ENCODE results near the gene ULK2.

The ULK2 gene

DNA sequence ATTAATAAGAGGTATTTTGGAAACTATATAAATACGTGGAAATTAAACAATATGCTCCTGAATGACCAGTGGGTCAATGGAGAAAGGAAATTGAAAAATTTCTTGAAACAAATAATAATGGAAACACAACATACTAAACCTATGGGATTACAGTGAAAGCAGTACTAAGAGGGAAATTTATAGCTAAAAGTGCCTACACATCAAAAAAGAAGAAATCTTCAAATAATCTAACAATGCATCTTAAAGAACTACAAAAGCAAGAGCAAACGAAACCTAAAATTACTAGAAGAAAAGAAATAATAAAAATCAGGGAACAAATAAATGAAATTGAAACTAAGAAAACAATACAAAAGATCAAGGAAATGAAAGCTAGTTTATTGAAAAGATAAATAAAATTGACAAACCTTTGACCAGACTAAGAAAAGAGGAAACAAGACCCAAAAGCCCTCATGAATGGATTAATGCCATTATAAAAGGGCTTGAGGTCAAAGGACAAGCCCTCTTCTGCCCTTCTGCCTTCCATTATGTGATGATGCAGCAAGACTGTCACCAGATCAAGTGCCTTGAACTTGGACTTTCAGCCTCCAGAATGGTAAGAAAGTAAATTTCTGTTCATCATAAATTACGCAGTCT is 75.7 kb downstream of the ULK2 start:
- H3K36me3 ChIP-seq (ENCODE audit: control insufficient read depth, insufficient read depth, low read length) = peaks cover 25% of the 10 kb centered on the region
- no peak overlapping the region for H3K9ac ChIP-seq (ENCODE audit: low read length)
- H3K27me3 ChIP-seq (ENCODE audit: control insufficient read depth, insufficient read depth, low read length) = no peaks in the 10 kb centered on the region
- H3K9me3 ChIP-seq (ENCODE audit: control insufficient read depth, insufficient read depth, low read depth, low read length) = 0 out of 2 replicates have a peak, but pooled peaks cover 4% of the 10 kb centered on the region
- H3K27ac ChIP-seq (ENCODE audit: low read depth, low read length) = no peak overlapping the region
- no peaks in the 10 kb centered on the region for H3K4me1 ChIP-seq (ENCODE audit: control insufficient read depth, insufficient read depth, low read length)
- no peak overlapping the region for H3K4me3 ChIP-seq (ENCODE audit: low read depth, low read length)

- Histone ChIP-seq H3K27me3 (ENCODE audit: control insufficient read depth, insufficient read depth, low read length) (no peaks in the 10 kb centered on the region), H3K9ac (ENCODE audit: low read length) (no peak overlapping the region), H3K36me3 (ENCODE audit: control insufficient read depth, insufficient read depth, low read length) (no peaks in the 10 kb centered on the region; the same call in 1 of the 2 replicates), H3K4me1 (ENCODE audit: control insufficient read depth, insufficient read depth, low read length) (no peaks in the 10 kb centered on the region), H3K27ac (ENCODE audit: low read depth, low read length) (no peak overlapping the region), H3K9me3 (ENCODE audit: control insufficient read depth, insufficient read depth, low read depth, low read length) (no peaks in the 10 kb centered on the region), H3K4me3 (ENCODE audit: low read depth, low read length) (no peak overlapping the region)
These were observed 79.9 kb downstream of the ULK2 start for GRCh38 chr17:19787733-19788357.

- Histone ChIP-seq H3K9ac (ENCODE audit: low read length) (no peak overlapping the region), H3K4me1 (ENCODE audit: control insufficient read depth, insufficient read depth, low read length) (no peaks in the 10 kb centered on the region), H3K27me3 (ENCODE audit: control insufficient read depth, insufficient read depth, low read length) (no peaks in the 10 kb centered on the region), H3K36me3 (ENCODE audit: control insufficient read depth, insufficient read depth, low read length) (peaks cover 4% of the 10 kb centered on the region), H3K9me3 (ENCODE audit: control insufficient read depth, insufficient read depth, low read depth, low read length) (no peaks in the 10 kb centered on the region), H3K27ac (ENCODE audit: low read depth, low read length) (no peak overlapping the region), H3K4me3 (ENCODE audit: low read depth, low read length) (no peak overlapping the region)
These were observed 81.9 kb downstream of the ULK2 start for GRCh38 chr17:19785854-19786253.

GRCh38 chr17:19781488-19782458 is 86.0 kb downstream of the ULK2 start:
- H3K4me1 ChIP-seq (ENCODE audit: control insufficient read depth, insufficient read depth, low read length) = no peaks in the 10 kb centered on the region
- H3K27me3 ChIP-seq (ENCODE audit: control insufficient read depth, insufficient read depth, low read length) = no peaks in the 10 kb centered on the region
- H3K36me3 ChIP-seq (ENCODE audit: control insufficient read depth, insufficient read depth, low read length) = peaks cover 7% of the 10 kb centered on the region
- no peaks in the 10 kb centered on the region for H3K9me3 ChIP-seq (ENCODE audit: control insufficient read depth, insufficient read depth, low read depth, low read length)
- H3K27ac ChIP-seq (ENCODE audit: low read depth, low read length) = no peak overlapping the region
- no peak overlapping the region for H3K9ac ChIP-seq (ENCODE audit: low read length)
- no peak overlapping the region for H3K4me3 ChIP-seq (ENCODE audit: low read depth, low read length)

GRCh38 chr17:19780846-19781245 is 86.9 kb downstream of the ULK2 start:
- no peak overlapping the region for H3K27ac ChIP-seq (ENCODE audit: low read depth, low read length)
- no peaks in the 10 kb centered on the region for H3K9me3 ChIP-seq (ENCODE audit: control insufficient read depth, insufficient read depth, low read depth, low read length)
- H3K27me3 ChIP-seq (ENCODE audit: control insufficient read depth, insufficient read depth, low read length) = no peaks in the 10 kb centered on the region
- no peaks in the 10 kb centered on the region for H3K4me1 ChIP-seq (ENCODE audit: control insufficient read depth, insufficient read depth, low read length)
- no peak overlapping the region for H3K4me3 ChIP-seq (ENCODE audit: low read depth, low read length)
- H3K36me3 ChIP-seq (ENCODE audit: control insufficient read depth, insufficient read depth, low read length) = peaks cover 14% of the 10 kb centered on the region
- no peak overlapping the region for H3K9ac ChIP-seq (ENCODE audit: low read length)

GRCh38 chr17:19773534-19773933 is 94.2 kb downstream of the ULK2 start:
- Histone ChIP-seq H3K9me3 (ENCODE audit: control insufficient read depth, insufficient read depth, low read depth, low read length) (no peaks in the 10 kb centered on the region), H3K9ac (ENCODE audit: low read length) (no peak overlapping the region), H3K36me3 (ENCODE audit: control insufficient read depth, insufficient read depth, low read length) (peaks cover 12% of the 10 kb centered on the region; the same call in 1 of the 2 replicates), H3K4me3 (ENCODE audit: low read depth, low read length) (no peak overlapping the region), H3K4me1 (ENCODE audit: control insufficient read depth, insufficient read depth, low read length) (no peaks in the 10 kb centered on the region), H3K27ac (ENCODE audit: low read depth, low read length) (no peak overlapping the region), H3K27me3 (ENCODE audit: control insufficient read depth, insufficient read depth, low read length) (no peaks in the 10 kb centered on the region)

GRCh38 chr17:19771971-19772630 is 95.6 kb downstream of the ULK2 start:
- no peak overlapping the region for H3K9ac ChIP-seq (ENCODE audit: low read length)
- H3K4me1 ChIP-seq (ENCODE audit: control insufficient read depth, insufficient read depth, low read length) = no peaks in the 10 kb centered on the region
- no peak overlapping the region for H3K27ac ChIP-seq (ENCODE audit: low read depth, low read length)
- peaks cover 12% of the 10 kb centered on the region; the same call in 1 of the 2 replicates for H3K36me3 ChIP-seq (ENCODE audit: control insufficient read depth, insufficient read depth, low read length)
- no peaks in the 10 kb centered on the region for H3K9me3 ChIP-seq (ENCODE audit: control insufficient read depth, insufficient read depth, low read depth, low read length)
- no peak overlapping the region for H3K4me3 ChIP-seq (ENCODE audit: low read depth, low read length)
- H3K27me3 ChIP-seq (ENCODE audit: control insufficient read depth, insufficient read depth, low read length) = no peaks in the 10 kb centered on the region

DNA sequence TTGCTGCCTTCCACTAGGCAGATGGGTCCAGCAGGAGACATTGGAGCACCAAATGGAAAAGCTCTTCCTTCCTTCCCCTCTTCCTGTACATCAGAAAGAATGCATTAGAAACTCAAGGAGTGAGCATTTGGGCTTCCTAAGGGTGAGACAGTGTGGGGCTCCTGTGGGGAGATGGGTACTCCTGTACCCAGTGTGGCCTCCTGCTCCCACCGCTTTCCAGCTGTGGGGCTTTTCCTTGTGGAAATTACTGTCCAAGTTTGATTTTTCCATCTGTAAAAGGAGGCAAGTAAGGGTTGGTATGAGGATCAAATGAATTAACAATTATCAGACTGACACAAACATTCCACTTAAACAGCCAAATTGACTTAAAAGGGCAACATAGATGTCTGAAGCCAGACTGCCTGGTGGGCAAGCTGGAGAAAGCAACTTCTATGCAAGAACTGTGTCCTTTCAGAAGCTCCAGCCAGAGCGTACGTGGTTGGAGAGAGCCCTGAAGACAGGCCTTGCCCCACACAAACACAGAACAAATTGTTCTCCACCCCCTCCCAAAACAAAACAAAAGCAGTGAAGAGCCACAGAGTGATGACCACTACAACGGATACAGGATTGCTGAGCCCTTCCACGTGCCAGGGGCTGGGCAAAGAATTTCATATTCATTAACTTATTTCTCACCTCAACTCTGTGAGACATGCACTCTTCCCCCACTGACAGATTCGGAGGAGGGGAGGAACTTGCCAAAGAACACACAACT is 96.6 kb downstream of the ULK2 start:
- Histone ChIP-seq H3K4me3 (ENCODE audit: low read depth, low read length) (no peak overlapping the region), H3K36me3 (ENCODE audit: control insufficient read depth, insufficient read depth, low read length) (peaks cover 4% of the 10 kb centered on the region; the same call in 1 of the 2 replicates), H3K4me1 (ENCODE audit: control insufficient read depth, insufficient read depth, low read length) (no peaks in the 10 kb centered on the region), H3K27me3 (ENCODE audit: control insufficient read depth, insufficient read depth, low read length) (no peaks in the 10 kb centered on the region), H3K9ac (ENCODE audit: low read length) (no peak overlapping the region), H3K9me3 (ENCODE audit: control insufficient read depth, insufficient read depth, low read depth, low read length) (no peaks in the 10 kb centered on the region), H3K27ac (ENCODE audit: low read depth, low read length) (no peak overlapping the region)

DNA sequence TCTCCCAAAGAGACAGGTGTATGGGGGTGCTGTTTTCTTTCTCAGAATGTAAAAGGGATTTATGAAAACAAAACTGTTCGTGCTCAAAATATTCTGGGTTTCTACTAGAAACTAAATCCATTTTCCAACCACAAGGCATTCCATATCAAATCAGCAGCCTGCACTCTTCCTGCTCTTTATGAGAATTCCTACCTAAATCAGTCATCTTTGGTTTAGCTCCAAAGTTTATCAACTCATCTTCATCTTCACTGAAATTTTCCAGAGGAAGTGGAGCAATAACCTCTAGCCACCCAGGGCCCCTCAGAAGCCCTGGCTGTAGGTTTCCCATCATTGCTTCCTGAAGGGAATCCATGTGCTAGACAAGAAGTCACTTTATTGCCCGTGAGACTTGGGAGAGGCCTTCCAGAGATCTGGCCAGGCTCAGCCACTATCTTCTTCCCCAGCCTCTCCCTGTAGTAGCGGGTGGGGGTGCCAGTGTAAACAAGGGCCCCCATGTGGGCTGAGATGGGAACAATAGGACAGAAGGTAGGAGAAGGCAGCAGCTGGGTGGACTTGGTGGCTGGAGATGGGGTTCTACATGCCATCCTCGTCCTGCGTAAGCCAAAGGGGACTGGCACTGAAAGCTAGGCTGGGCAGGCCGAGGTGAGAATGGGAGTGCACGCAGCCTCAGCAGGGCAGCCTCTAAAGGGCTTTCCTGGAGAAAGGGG is 97.6 kb downstream of the ULK2 start:
- no peak overlapping the region for H3K4me3 ChIP-seq (ENCODE audit: low read depth, low read length)
- H3K9ac ChIP-seq (ENCODE audit: low read length) = no peak overlapping the region
- no peaks in the 10 kb centered on the region for H3K27me3 ChIP-seq (ENCODE audit: control insufficient read depth, insufficient read depth, low read length)
- no peaks in the 10 kb centered on the region for H3K9me3 ChIP-seq (ENCODE audit: control insufficient read depth, insufficient read depth, low read depth, low read length)
- H3K4me1 ChIP-seq (ENCODE audit: control insufficient read depth, insufficient read depth, low read length) = no peaks in the 10 kb centered on the region
- H3K27ac ChIP-seq (ENCODE audit: low read depth, low read length) = no peak overlapping the region
- no peaks in the 10 kb centered on the region for H3K36me3 ChIP-seq (ENCODE audit: control insufficient read depth, insufficient read depth, low read length)

All from HUES6 (cell line).